Right renal cortex interstitium (tissue), 3 donors: ENCODE measurements around the gene PHTF2. TPM values are rescaled to one million over a fixed set of nuclear protein-coding genes. Genes with fewer than 3 reads are reported as not detected.

ENCODE experiments used
- DNase-seq, 3 donors: peaks; one replicate each; pipeline ENCODE4 v3.0.0-alpha.2; 2013; ENCODE audit warnings: low read depth in 3 of 3, low spot score in 2 of 3
- polyA plus RNA-seq, 3 donors: library from polyadenylated mRNA; unstranded; fragments of 120-200 nt; gene quantifications; one replicate each; pipeline ENCODE4 v1.2.1, GENCODE V29; 2013; ENCODE audit not compliant: insufficient read length in 3 of 3

The PHTF2 gene
- polyA plus RNA-seq, 3 donors: 22.2 to 28.8 (median 25.9) TPM

- no peak for DNase-seq
Measured at GRCh38 chr7:77791956-77792355, 6.6 kb upstream of the PHTF2 start.

GRCh38 chr7:77794000-77794399, 4.6 kb upstream of the PHTF2 start:
- no peak for DNase-seq

GRCh38 chr7:77796109-77796508, 2.5 kb upstream of the PHTF2 start:
- DNase-seq: no peak

GRCh38 chr7:77796960-77797359, 1.6 kb upstream of the PHTF2 start:
- no peak for DNase-seq

GRCh38 chr7:77797734-77798393, 709 bp upstream of the PHTF2 start:
- no peak for DNase-seq

GRCh38 chr7:77799078-77799964, 748 bp downstream of the PHTF2 start:
- peak; percentile 21 to 38 (median 37) for DNase-seq

GRCh38 chr7:77800158-77800557, 1.6 kb downstream of the PHTF2 start:
- no peak for DNase-seq

GRCh38 chr7:77800730-77801129, 2.2 kb downstream of the PHTF2 start:
- DNase-seq: no peak

- DNase-seq: no peak
Measured at GRCh38 chr7:77802557-77803405, 4.2 kb downstream of the PHTF2 start.

- no peak for DNase-seq
Measured at GRCh38 chr7:77806425-77806824, 7.9 kb downstream of the PHTF2 start.

- DNase-seq: no peak
Measured at GRCh38 chr7:77808517-77808916, 9.9 kb downstream of the PHTF2 start.

- DNase-seq: no peak
Measured at GRCh38 chr7:77811516-77812289, 13.1 kb downstream of the PHTF2 start.

GRCh38 chr7:77812290-77812685, 13.7 kb downstream of the PHTF2 start:
- DNase-seq: no peak

GRCh38 chr7:77813180-77813579, 14.6 kb downstream of the PHTF2 start:
- no peak for DNase-seq

- DNase-seq: no peak
Measured at GRCh38 chr7:77819021-77819420, 20.4 kb downstream of the PHTF2 start.

- no peak for DNase-seq
Measured at GRCh38 chr7:77820967-77821366, 22.4 kb downstream of the PHTF2 start.

GRCh38 chr7:77822269-77822668, 23.7 kb downstream of the PHTF2 start:
- DNase-seq: no peak

- no peak for DNase-seq
Measured at GRCh38 chr7:77823787-77824186, 25.2 kb downstream of the PHTF2 start.

GRCh38 chr7:77824636-77825035, 26.1 kb downstream of the PHTF2 start:
- no peak for DNase-seq

GRCh38 chr7:77825131-77825530, 26.6 kb downstream of the PHTF2 start:
- DNase-seq: no peak
